Heart left ventricle (tissue), 16 donors: Measurements from ENCODE around the gene ADAMTS4. TPM values are rescaled to one million over a fixed set of nuclear protein-coding genes. Genes with fewer than 3 reads are reported as not detected.

ENCODE experiments used
- ATAC-seq, 4 donors: fragments of 200-7000 bp; cut with Tn5 transposase; one replicate each; pipeline ENCODE4 v1.9.1; 2020 to 2022; ENCODE audit warnings: moderate library complexity in 4 of 4, mild to moderate bottlenecking in 3 of 4, moderate number of reproducible peaks in 1 of 4
- DNase-seq, 5 donors: peaks; one replicate each; pipeline ENCODE4 v3.0.0-alpha.2; 2020
- H3K27ac ChIP-seq, 12 donors: fragments of 200-600 bp; sonication (generic) in 4 of 12; one replicate each; pipeline versions ENCODE4 v1.5.0 to v1.8.0; 2016 to 2022; ENCODE audit warnings: mild to moderate bottlenecking in 2 of 12
- H3K27me3 ChIP-seq, 9 donors: fragments of 200-600 bp; sonication (generic) in 2 of 9; one replicate each; pipeline versions ENCODE4 v1.5.1 to v1.8.0; 2016 to 2022; ENCODE audit warnings: mild to moderate bottlenecking in 3 of 9
- H3K36me3 ChIP-seq, 9 donors: fragments of 200-600 bp; sonication (generic) in 2 of 9; one replicate each; pipeline versions ENCODE4 v1.5.0 to v1.8.0; 2018 to 2022; ENCODE audit warnings: mild to moderate bottlenecking in 2 of 9
- H3K4me1 ChIP-seq, 12 donors: fragments of 200-600 bp; sonication (generic) in 4 of 12; one replicate each; pipeline versions ENCODE4 v1.5.0 to v1.8.0; 2016 to 2022; ENCODE audit warnings: mild to moderate bottlenecking in 3 of 12
- H3K4me3 ChIP-seq, 12 donors: fragments of 200-600 bp; sonication (generic) in 4 of 12; one replicate each; pipeline versions ENCODE4 v1.5.0 to v1.8.0; 2017 to 2022; ENCODE audit warnings: mild to moderate bottlenecking in 9 of 12, moderate library complexity in 4 of 12
- H3K9me3 ChIP-seq, 12 donors: fragments of 200-600 bp; sonication (generic) in 4 of 12; one replicate each; pipeline versions ENCODE4 v1.5.0 to v1.8.0; 2016 to 2022; ENCODE audit warnings: mild to moderate bottlenecking in 1 of 12
- CTCF ChIP-seq, 12 donors: fragments of 200-600 bp; sonication (generic) in 4 of 12; IDR thresholded peaks; one replicate each; pipeline versions ENCODE4 v1.5.0 to v1.8.0; 2018 to 2022; ENCODE audit warnings: antibody characterized with exemption in 12 of 12, mild to moderate bottlenecking in 5 of 12
- POLR2A ChIP-seq, 2 donors: fragments of 450-650 bp; IDR thresholded peaks; one replicate each; pipeline ENCODE4 v1.6.1; 2017; ENCODE audit warnings: antibody characterized with exemption in 2 of 2, mild to moderate bottlenecking in 2 of 2, moderate library complexity in 2 of 2
- WGBS, 4 donors: extraction: QIAGEN DNeasy Blood & Tissue Kit in 2 of 4; methylation state at CpG; one replicate each; pipeline versions ENCODE4 v1.1.5 to v1.1.7; 2013 to 2018; 5-methylcytosine and 5-hydroxymethylcytosine counted together
- intact Hi-C, 10 donors: fragments of 100-400 bp; cut with DNase I; formaldehyde crosslinking; loops; one replicate each; pipeline versions ENCODE4 v1.11.1 to v1.14.2; 2022
- polyA plus RNA-seq, 2 donors: library from polyadenylated mRNA; stranded (reverse); fragments of 200-250 nt; gene quantifications; one replicate each; pipeline ENCODE4 v1.2.3, GENCODE V29; 2013
- total RNA-seq, 9 donors: library from RNA; depleted of rRNA in 2 of 9; stranded (reverse); fragments of >200 nt in 2 of 9; fragmentation: NEBNext Ultra II Directional in 3 of 9; extraction: Animal tissue kit (Norgen Biotek cat#: 25700) in 3 of 9; gene quantifications; one replicate each; pipeline versions ENCODE4 v1.1.0 to v1.2.4, GENCODE V29; 2016 to 2023
- donor health status: ischemic (EF 13 %, LVEDD 7.1; RV severe dilation, severe dysfunction).
- donor health status: healthy with polysubstance abuse.
- donor health status: DM: no; HTN: yes; CAD: no.
- donor health status: DM: no; HTN: no; CAD: no.
- donor health status: ischemic (EF 25% LVEDD 6.9; RV normal size, moderate dysfunction).
- donor health status: ischemic (EF 25% LVEDD 5.7; RV mildly dilated, moderate dysfunction).
- donor health status: healthy.
- donor health status: DM: yes; HTN: yes; CAD: no.
- donor health status: ischemic (EF 35%, LVEDD 5.7; RV mildly dilated, moderate dysfunction).
- donor health status: nonischemic (EF 11% LVEDD 7.7; RV severe dilation, severe dysfunction).
- donor health status: DM: yes; HTN: yes; CAD: no.
- donor health status: PGD.
- donor health status: ischemic (EF 29% LVEDD 5.4; RV normal size, mild dysfunction).
- donor health status: nonischemic (EF 23%, LVEDD 6.1; RV moderate dilation, normal function).

The ADAMTS4 gene
- total and polyA plus RNA-seq, 11 donors = 1.6 to 65.2 (median 6.1) TPM

DNA sequence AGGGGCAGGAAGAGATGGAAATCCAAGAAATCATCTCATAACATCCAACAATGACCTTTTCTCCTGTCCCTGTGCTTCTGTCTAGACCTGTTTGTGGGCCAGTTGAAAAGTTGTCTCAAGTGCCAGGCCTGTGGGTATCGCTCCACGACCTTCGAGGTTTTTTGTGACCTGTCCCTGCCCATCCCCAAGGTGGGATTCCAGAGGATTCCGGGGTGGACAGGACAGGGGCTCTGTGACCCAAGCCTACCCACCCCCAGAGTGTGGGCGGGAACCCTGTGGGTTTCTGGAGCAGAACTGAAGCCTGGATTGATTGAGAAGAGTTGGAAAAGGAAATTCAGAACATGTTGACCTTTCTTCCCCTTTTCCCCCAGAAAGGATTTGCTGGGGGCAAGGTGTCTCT is 35.1 kb downstream of the ADAMTS4 start:
- no peaks in the 10 kb centered on the region for H3K9me3 ChIP-seq
- no peak overlapping the region for H3K4me3 ChIP-seq
- H3K4me1 ChIP-seq = peaks cover 0 to 50% (median 40%) of the 10 kb centered on the region in 12 donors
- intact Hi-C loops = no loop called here
- H3K27ac ChIP-seq = no peak overlapping the region
- TF ChIP-seq CTCF (IDR thresholded peaks at IDR 0.05) (no peak), POLR2A (IDR thresholded peaks at IDR 0.05) (no peak)
- no peaks in the 10 kb centered on the region for H3K27me3 ChIP-seq
- ATAC-seq (no peak), DNase-seq (no peak)
- WGBS, 4 donors = 92 to 95% (median 93%) methylated on average over 5 of the region's 5 CpGs
- peaks cover 0 to 47% (median 35%) of the 10 kb centered on the region in 9 donors for H3K36me3 ChIP-seq

- peaks cover 0 to 44% (median 32%) of the 10 kb centered on the region in 9 donors for H3K36me3 ChIP-seq
- H3K27ac ChIP-seq = no peak overlapping the region
- H3K4me1 ChIP-seq = peaks cover 0 to 52% (median 43%) of the 10 kb centered on the region in 12 donors
- no peaks in the 10 kb centered on the region for H3K27me3 ChIP-seq
- H3K9me3 ChIP-seq = no peaks in the 10 kb centered on the region
- no peak for ATAC-seq
- DNase-seq = no peak
- 89 to 96% (median 94%) methylated on average over 10 of the region's 10 CpGs for WGBS, 4 donors
- TF ChIP-seq CTCF (IDR thresholded peaks at IDR 0.05) (no peak), POLR2A (IDR thresholded peaks at IDR 0.05) (no peak)
- H3K4me3 ChIP-seq = no peak overlapping the region
- intact Hi-C loops = no loop called here
Measured at GRCh38 chr1:161162806-161163205, 36.0 kb downstream of the ADAMTS4 start.

- ATAC-seq (no peak), DNase-seq (no peak)
- peaks cover 0 to 52% (median 40%) of the 10 kb centered on the region in 9 donors for H3K36me3 ChIP-seq
- no peak overlapping the region for H3K4me3 ChIP-seq
- 50 to 70% (median 57%) methylated on average over 6 to 7 of the region's 7 CpGs for WGBS, 4 donors
- H3K4me1 ChIP-seq = peaks cover 0 to 47% (median 36%) of the 10 kb centered on the region in 12 donors
- H3K27me3 ChIP-seq = no peaks in the 10 kb centered on the region
- no peak for TF ChIP-seq CTCF (IDR thresholded peaks at IDR 0.05)
- no peak overlapping the region for H3K27ac ChIP-seq
- H3K9me3 ChIP-seq = no peaks in the 10 kb centered on the region
- intact Hi-C loops = no loop called here
Measured at GRCh38 chr1:161162052-161162451, 36.8 kb downstream of the ADAMTS4 start.

GRCh38 chr1:161161652-161162051 is 37.2 kb downstream of the ADAMTS4 start:
- intact Hi-C loops = loop anchor here in 1 of 10 donors (2.0 kb wide), 1 partner anchor 63 kb away; no protein-coding TSS in a partner anchor
- no peak for DNase-seq
- Histone ChIP-seq H3K36me3 (peaks cover 0 to 56% (median 44%) of the 10 kb centered on the region in 9 donors), H3K9me3 (no peaks in the 10 kb centered on the region), H3K27me3 (no peaks in the 10 kb centered on the region), H3K4me1 (peaks cover 0 to 43% (median 33%) of the 10 kb centered on the region in 12 donors), H3K27ac (no peak overlapping the region), H3K4me3 (no peak overlapping the region)
- no peak for ATAC-seq
- TF ChIP-seq POLR2A (IDR thresholded peaks at IDR 0.05) (no peak), CTCF (IDR thresholded peaks at IDR 0.05) (no peak)
- 76 to 81% (median 79%) methylated on average over 5 of the region's 5 CpGs for WGBS, 4 donors
